B cell (primary cell): ENCODE results near the gene UNC93B1. TPM values are rescaled to one million over a fixed set of nuclear protein-coding genes. Genes with fewer than 3 reads are reported as not detected.

ENCODE experiments used
- polyA plus RNA-seq: library from polyadenylated mRNA; depleted of rRNA; stranded (reverse); fragments of >200 nt; gene quantifications from 2 replicates; pipeline ENCODE4 v1.2.3, GENCODE V29; 2012
- small RNA-seq: library from RNA; depleted of rRNA; stranded (forward); fragments of <200 nt; gene quantifications from one replicate; pipeline ENCODE3, GENCODE V24; 2012; ENCODE audit warnings: low replicate concordance, low read depth; ENCODE audit not compliant: insufficient read length
- total RNA-seq, 2 donors: library from RNA; stranded (reverse); fragments of 120-200 nt in 1 of 2; gene quantifications; 1 replicate in 1 of 2; 2 replicates in 1 of 2; pipeline versions ENCODE4 v1.2.3 to v1.2.4, GENCODE V29; 2013 to 2022

The UNC93B1 gene
- total and polyA plus RNA-seq, 2 donors (not counting 1 experiment from before 2014, with no cell fraction given), result 114 to 308 TPM

Small RNA genes within 50 kb of the gene (small RNA-seq; reads per million reads assigned to genes)
- not detected for gene MIR6753

Other genes with a start within 250 kb of the UNC93B1 start
- 0.39 and 0.81 TPM in 2 replicates for gene ALDH3B1, start 6.2 kb upstream of the UNC93B1 start, total RNA-seq
- 0.74 and 0.81 TPM in 2 replicates for gene ALDH3B1, start 6.2 kb upstream of the UNC93B1 start, polyA plus RNA-seq
- gene NDUFS8, start 26.6 kb upstream of the UNC93B1 start, total RNA-seq, result 73.9 and 75.2 TPM in 2 replicates
- gene NDUFS8, start 26.6 kb upstream of the UNC93B1 start, polyA plus RNA-seq, result 69.6 and 84.6 TPM in 2 replicates
- gene TCIRG1, start 34.9 kb upstream of the UNC93B1 start, total RNA-seq, result 305 and 306 TPM in 2 replicates
- gene TCIRG1, start 34.9 kb upstream of the UNC93B1 start, polyA plus RNA-seq, result 703 and 725 TPM in 2 replicates
- gene CHKA, start 117.3 kb upstream of the UNC93B1 start, total RNA-seq, result 20.6 and 24.9 TPM in 2 replicates
- gene CHKA, start 117.3 kb upstream of the UNC93B1 start, polyA plus RNA-seq, result 10.6 and 21.7 TPM in 2 replicates
- 77.8 and 81.8 TPM in 2 replicates for gene KMT5B, start 209.2 kb upstream of the UNC93B1 start, total RNA-seq
- 13.4 and 23.0 TPM in 2 replicates for gene KMT5B, start 209.2 kb upstream of the UNC93B1 start, polyA plus RNA-seq